Measurements from ENCODE around the gene TGM3. TPM values are rescaled to one million over a fixed set of nuclear protein-coding genes. Genes with fewer than 3 reads are reported as not detected.

TGM3 gene
- total RNA-seq, 1 experiment from 2014 or later = not detected

GRCh38 chr20:2341336-2341735 lies 45.5 kb downstream of the TGM3 start:
- CTCF ChIA-PET = no interaction called here
- Histone ChIP-seq H3K4me1 (replicated peaks; ENCODE audit: insufficient read depth) (no peaks in the 10 kb centered on the region), H3K36me3 (ENCODE audit: low read depth) (no peaks in the 10 kb centered on the region), H3F3A (ENCODE audit: insufficient read depth, low read depth) (no peaks in the 10 kb centered on the region), H3K79me2 (ENCODE audit: low read depth) (no peaks in the 10 kb centered on the region), H3K27me3 (ENCODE audit: insufficient read depth, low read depth) (no peaks in the 10 kb centered on the region), H3K9me3 (ENCODE audit: insufficient read depth, low read depth) (no peaks in the 10 kb centered on the region), H3K4me3 (no peak overlapping the region), H2AFZ (no peak overlapping the region), H3K4me2 (no peak overlapping the region), H3K27ac (no peak overlapping the region), H4K20me1 (ENCODE audit: insufficient read depth) (no peaks in the 10 kb centered on the region), H3K9me2 (ENCODE audit: insufficient read depth) (no peaks in the 10 kb centered on the region)
- no peak for DNase-seq
- BruUV-seq (replicated peaks) = no TSS peak
- intact Hi-C loops (cut with micrococcal nuclease; ENCODE audit: unreplicated experiment) = no loop called here
- POLR2A ChIA-PET (ENCODE audit: unreplicated experiment) = no interaction called here
- TF ChIP-seq CTCF (conservative IDR thresholded peaks at IDR 0.05) = no peak
- TF ChIP-seq EZH2 (IDR thresholded peaks at IDR 0.05; ENCODE audit: low read depth) = no peak

- CTCF ChIA-PET = no interaction called here
- no peaks in the 10 kb centered on the region for H3K36me3 ChIP-seq (ENCODE audit: low read depth)
Measured at GRCh38 chr20:2342243-2342642, 46.4 kb downstream of the TGM3 start.

GRCh38 chr20:2346188-2346587 lies 50.4 kb downstream of the TGM3 start:
- H2AFZ ChIP-seq = no peak overlapping the region
- no peaks in the 10 kb centered on the region for H3K9me2 ChIP-seq (ENCODE audit: insufficient read depth)
- peaks cover 18% of the 10 kb centered on the region for H3K4me1 ChIP-seq (replicated peaks; ENCODE audit: insufficient read depth)
- no peak overlapping the region for H3K4me3 ChIP-seq
- H3K4me2 ChIP-seq = no peak overlapping the region
- no peak for DNase-seq
- intact Hi-C loops (cut with micrococcal nuclease; ENCODE audit: unreplicated experiment) = no loop called here
- H3F3A ChIP-seq (ENCODE audit: insufficient read depth, low read depth) = peaks cover 11% of the 10 kb centered on the region; the same call in 1 of the 2 replicates
- BruUV-seq (replicated peaks) = no TSS peak
- no peak overlapping the region for H3K27ac ChIP-seq
- ChIA-PET CTCF (no interaction called here), POLR2A (ENCODE audit: unreplicated experiment) (no interaction called here)
- no peaks in the 10 kb centered on the region for H4K20me1 ChIP-seq (ENCODE audit: insufficient read depth)
- H3K79me2 ChIP-seq (ENCODE audit: low read depth) = no peaks in the 10 kb centered on the region
- H3K9me3 ChIP-seq (ENCODE audit: insufficient read depth, low read depth) = 0 out of 2 replicates have a peak, but pooled peaks cover 7% of the 10 kb centered on the region
- H3K27me3 ChIP-seq (ENCODE audit: insufficient read depth, low read depth) = no peaks in the 10 kb centered on the region
- no peaks in the 10 kb centered on the region for H3K36me3 ChIP-seq (ENCODE audit: low read depth)
- TF ChIP-seq CTCF (conservative IDR thresholded peaks at IDR 0.05) = no peak
- no peak for TF ChIP-seq EZH2 (IDR thresholded peaks at IDR 0.05; ENCODE audit: low read depth)

More at GRCh38 chr20:2342243-2342642, 46.4 kb downstream of the TGM3 start:
- intact Hi-C loops (cut with micrococcal nuclease; ENCODE audit: unreplicated experiment) = no loop called here
- Histone ChIP-seq H2AFZ (no peak overlapping the region), H3K9me2 (ENCODE audit: insufficient read depth) (no peaks in the 10 kb centered on the region), H4K20me1 (ENCODE audit: insufficient read depth) (no peaks in the 10 kb centered on the region), H3K4me1 (replicated peaks; ENCODE audit: insufficient read depth) (no peaks in the 10 kb centered on the region), H3F3A (ENCODE audit: insufficient read depth, low read depth) (no peaks in the 10 kb centered on the region), H3K9me3 (ENCODE audit: insufficient read depth, low read depth) (0 out of 2 replicates have a peak, but pooled peaks cover 2% of the 10 kb centered on the region), H3K4me3 (no peak overlapping the region), H3K79me2 (ENCODE audit: low read depth) (no peaks in the 10 kb centered on the region), H3K27me3 (ENCODE audit: insufficient read depth, low read depth) (no peaks in the 10 kb centered on the region), H3K4me2 (no peak overlapping the region), H3K27ac (no peak overlapping the region)
- no peak for DNase-seq
- TF ChIP-seq EZH2 (IDR thresholded peaks at IDR 0.05; ENCODE audit: low read depth) = no peak
- TF ChIP-seq CTCF (conservative IDR thresholded peaks at IDR 0.05) = no peak
- POLR2A ChIA-PET (ENCODE audit: unreplicated experiment) = no interaction called here
- no TSS peak for BruUV-seq (replicated peaks)
